Measurements from ENCODE around the gene NACC1.

Gene NACC1

DNA sequence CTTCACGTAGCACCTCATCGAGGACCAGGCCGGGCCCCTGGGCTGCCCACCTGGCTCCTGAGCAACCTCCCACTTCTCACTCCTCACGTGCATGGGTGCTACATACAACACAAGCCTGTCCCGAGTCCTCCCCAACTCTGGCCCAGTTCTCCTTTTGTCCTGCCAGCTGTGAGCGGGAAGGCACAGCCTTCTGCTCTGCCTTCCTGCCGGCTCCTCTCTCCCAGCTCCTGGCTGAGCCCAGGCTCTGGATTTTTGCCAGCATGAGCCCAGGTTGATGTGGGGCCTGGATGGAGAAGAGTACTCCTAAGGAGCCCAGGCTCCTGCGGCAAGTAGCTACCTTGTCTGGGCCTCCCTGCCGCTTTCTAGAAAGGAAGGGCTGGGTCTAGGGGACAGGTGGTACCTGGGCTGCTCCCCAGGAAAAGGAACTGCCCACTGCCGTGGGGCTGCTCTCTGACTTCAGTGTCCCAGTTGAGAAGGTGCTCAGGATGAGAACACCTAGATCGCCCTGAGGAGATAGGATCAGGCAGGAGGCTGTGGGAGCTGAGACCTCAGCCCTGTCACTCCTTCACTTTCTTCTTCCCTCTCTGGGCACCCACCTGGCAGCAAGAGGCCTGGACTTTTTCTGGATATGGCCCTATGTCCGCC is 39.0 kb upstream of the NACC1 start:
- H3K79me2 ChIP-seq (ENCODE audit: control insufficient read depth, insufficient read depth, low read length): no peaks in the 10 kb centered on the region
- no peak overlapping the region for H3K4me3 ChIP-seq (ENCODE audit: low read length)
- peaks cover 5% of the 10 kb centered on the region for H3K4me1 ChIP-seq (ENCODE audit: control insufficient read depth, low read depth, low read length)
- no peak overlapping the region for H2BK120ac ChIP-seq (ENCODE audit: low read depth, low read length)
- no peak overlapping the region for H3K23ac ChIP-seq (ENCODE audit: low read length)
- no peak overlapping the region for H3K56ac ChIP-seq (ENCODE audit: low read length)
- WGBS (ENCODE audit: extremely low coverage, insufficient coverage, low lambda C conversion rate): no CpG with 5 or more reads among the region's 12 CpGs
- no peak overlapping the region for H2BK5ac ChIP-seq (ENCODE audit: low read length)
- H3K36me3 ChIP-seq (ENCODE audit: control insufficient read depth, insufficient read depth, low read length): no peaks in the 10 kb centered on the region
- H4K5ac ChIP-seq (ENCODE audit: low read length): no peak overlapping the region
- no peak overlapping the region for H4K8ac ChIP-seq (ENCODE audit: low read depth, low read length)
- no peak overlapping the region for H3K4ac ChIP-seq (ENCODE audit: low read depth, low read length)
- H2AK5ac ChIP-seq (ENCODE audit: low read length): no peak overlapping the region
- H3K4me2 ChIP-seq (ENCODE audit: low read length): no peak overlapping the region
- no peak overlapping the region for H3K9ac ChIP-seq (ENCODE audit: low read length)
- no peak overlapping the region for H3K18ac ChIP-seq (ENCODE audit: low read length)
- H3K27ac ChIP-seq (ENCODE audit: low read depth, low read length): no peak overlapping the region
- no peak overlapping the region for H2BK15ac ChIP-seq (replicated peaks; ENCODE audit: low read depth)
- DNase-seq: no peak
- no peaks in the 10 kb centered on the region for H3K27me3 ChIP-seq (ENCODE audit: insufficient read depth, low read length, poor library complexity)
- H3K79me1 ChIP-seq (ENCODE audit: low read length): no peaks in the 10 kb centered on the region

DNA sequence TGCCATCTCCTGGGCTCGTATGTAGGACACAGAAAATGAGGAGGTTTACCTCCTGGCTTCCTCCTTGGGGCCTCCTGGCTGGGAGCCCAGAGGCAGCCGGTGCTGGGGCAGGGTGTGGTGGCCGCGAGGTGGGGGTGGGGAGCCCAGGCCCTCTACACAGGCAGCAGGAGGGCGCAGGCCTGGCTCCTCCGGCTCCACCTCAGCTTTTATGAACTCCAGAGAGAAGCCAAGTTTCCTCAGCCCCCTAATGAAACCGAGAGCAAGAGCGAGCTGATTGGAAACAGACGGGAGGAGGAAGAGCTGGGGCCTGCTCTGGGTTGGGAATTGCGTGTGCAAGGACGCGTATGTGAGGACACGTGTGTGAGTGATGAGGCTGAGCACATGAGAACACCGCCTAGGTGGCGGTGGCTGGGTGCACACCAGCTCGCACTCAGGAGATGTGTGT is 38.5 kb upstream of the NACC1 start:
- Histone ChIP-seq H2BK5ac (ENCODE audit: low read length) (no peak overlapping the region), H3K9ac (ENCODE audit: low read length) (no peak overlapping the region), H3K18ac (ENCODE audit: low read length) (no peak overlapping the region), H3K27ac (ENCODE audit: low read depth, low read length) (no peak overlapping the region), H3K56ac (ENCODE audit: low read length) (peak overlapping the region; percentile 31), H2AK5ac (ENCODE audit: low read length) (no peak overlapping the region), H3K36me3 (ENCODE audit: control insufficient read depth, insufficient read depth, low read length) (no peaks in the 10 kb centered on the region), H3K4me3 (ENCODE audit: low read length) (no peak overlapping the region), H2BK15ac (replicated peaks; ENCODE audit: low read depth) (no peak overlapping the region), H3K4me1 (ENCODE audit: control insufficient read depth, low read depth, low read length) (peaks cover 5% of the 10 kb centered on the region), H2BK120ac (ENCODE audit: low read depth, low read length) (no peak overlapping the region), H3K79me1 (ENCODE audit: low read length) (no peaks in the 10 kb centered on the region), H3K23ac (ENCODE audit: low read length) (no peak overlapping the region), H3K79me2 (ENCODE audit: control insufficient read depth, insufficient read depth, low read length) (no peaks in the 10 kb centered on the region), H4K8ac (ENCODE audit: low read depth, low read length) (no peak overlapping the region), H3K4me2 (ENCODE audit: low read length) (no peak overlapping the region), H3K4ac (ENCODE audit: low read depth, low read length) (no peak overlapping the region), H3K27me3 (ENCODE audit: insufficient read depth, low read length, poor library complexity) (no peaks in the 10 kb centered on the region), H4K5ac (ENCODE audit: low read length) (no peak overlapping the region)
- no peak for DNase-seq
- WGBS (ENCODE audit: extremely low coverage, insufficient coverage, low lambda C conversion rate): no CpG with 5 or more reads among the region's 16 CpGs

DNA sequence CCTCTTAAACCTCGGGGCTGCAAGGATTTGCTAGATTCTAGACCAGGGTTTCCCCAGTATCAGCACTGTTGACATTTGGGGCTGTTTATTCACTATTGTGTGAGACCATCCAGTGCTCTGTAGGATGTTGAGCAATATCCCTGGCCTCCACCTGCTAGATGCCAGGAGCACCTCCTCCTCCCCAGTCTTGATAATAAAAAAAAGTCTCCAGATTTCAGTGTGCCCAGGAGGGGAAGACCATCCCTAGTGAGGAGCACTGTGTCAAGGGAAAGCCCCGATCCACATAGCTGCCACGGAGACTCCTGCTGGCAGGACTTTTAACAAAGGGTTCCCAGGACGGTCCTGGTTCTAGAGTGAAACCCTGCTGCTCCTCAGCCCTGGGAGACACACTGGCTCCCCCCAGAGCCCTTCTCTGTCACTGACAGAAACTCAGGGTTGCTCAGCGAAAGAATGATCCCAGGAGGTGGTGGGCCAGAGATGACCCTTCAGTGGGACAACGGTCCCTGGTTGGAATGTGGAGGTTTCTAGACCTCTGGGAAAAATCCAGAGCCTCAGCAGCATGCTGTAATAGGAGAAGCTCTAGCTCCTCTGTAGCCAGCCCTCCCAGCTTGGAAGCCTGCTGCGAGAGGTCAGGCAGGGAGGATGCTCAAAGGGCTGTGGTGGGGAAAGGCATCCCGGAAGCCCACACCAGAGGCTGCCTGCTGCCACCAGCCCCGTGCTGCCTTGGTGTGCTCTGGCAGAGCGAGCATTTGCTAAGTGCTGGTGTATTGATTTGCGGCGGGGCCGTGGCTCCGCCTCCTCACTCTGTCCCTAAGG is 35.7 kb upstream of the NACC1 start:
- H4K8ac ChIP-seq (ENCODE audit: low read depth, low read length): no peak overlapping the region
- no peak overlapping the region for H2BK15ac ChIP-seq (replicated peaks; ENCODE audit: low read depth)
- no peak overlapping the region for H3K9ac ChIP-seq (ENCODE audit: low read length)
- no CpG with 5 or more reads among the region's 14 CpGs for WGBS (ENCODE audit: extremely low coverage, insufficient coverage, low lambda C conversion rate)
- H3K4me2 ChIP-seq (ENCODE audit: low read length): no peak overlapping the region
- no peak overlapping the region for H2AK5ac ChIP-seq (ENCODE audit: low read length)
- no peak overlapping the region for H3K27ac ChIP-seq (ENCODE audit: low read depth, low read length)
- H3K36me3 ChIP-seq (ENCODE audit: control insufficient read depth, insufficient read depth, low read length): no peaks in the 10 kb centered on the region
- no peak overlapping the region for H3K23ac ChIP-seq (ENCODE audit: low read length)
- H3K18ac ChIP-seq (ENCODE audit: low read length): no peak overlapping the region
- no peaks in the 10 kb centered on the region for H3K79me2 ChIP-seq (ENCODE audit: control insufficient read depth, insufficient read depth, low read length)
- no peak overlapping the region for H4K5ac ChIP-seq (ENCODE audit: low read length)
- H3K27me3 ChIP-seq (ENCODE audit: insufficient read depth, low read length, poor library complexity): no peaks in the 10 kb centered on the region
- no peaks in the 10 kb centered on the region for H3K79me1 ChIP-seq (ENCODE audit: low read length)
- peaks cover 5% of the 10 kb centered on the region for H3K4me1 ChIP-seq (ENCODE audit: control insufficient read depth, low read depth, low read length)
- H2BK5ac ChIP-seq (ENCODE audit: low read length): no peak overlapping the region
- no peak overlapping the region for H3K4ac ChIP-seq (ENCODE audit: low read depth, low read length)
- DNase-seq: peak; percentile 89
- H3K56ac ChIP-seq (ENCODE audit: low read length): no peak overlapping the region
- H3K4me3 ChIP-seq (ENCODE audit: low read length): no peak overlapping the region
- H2BK120ac ChIP-seq (ENCODE audit: low read depth, low read length): no peak overlapping the region

DNA sequence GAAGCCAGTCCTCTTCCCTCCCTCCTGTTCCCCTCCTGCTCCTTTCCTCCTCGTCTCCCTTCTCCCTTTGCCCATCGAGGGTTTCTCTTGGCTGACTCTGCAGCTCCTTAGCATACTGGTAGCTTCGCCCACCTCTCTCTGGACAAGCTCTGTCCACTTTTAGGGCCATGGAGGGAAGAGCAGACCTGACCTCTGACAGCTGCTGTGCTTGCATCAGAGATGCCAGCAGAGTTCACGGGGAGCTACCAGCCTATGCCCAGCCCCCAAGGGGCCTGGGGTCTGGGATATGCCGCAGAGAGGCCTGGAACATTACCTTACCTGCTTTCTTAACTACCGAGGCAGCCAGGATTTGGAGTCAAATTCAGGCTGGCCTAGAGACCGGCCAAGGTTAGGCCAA is 35.1 kb upstream of the NACC1 start:
- Histone ChIP-seq H3K27me3 (ENCODE audit: insufficient read depth, low read length, poor library complexity) (no peaks in the 10 kb centered on the region), H4K8ac (ENCODE audit: low read depth, low read length) (no peak overlapping the region), H2BK5ac (ENCODE audit: low read length) (no peak overlapping the region), H3K23ac (ENCODE audit: low read length) (no peak overlapping the region), H3K4me2 (ENCODE audit: low read length) (no peak overlapping the region), H3K79me2 (ENCODE audit: control insufficient read depth, insufficient read depth, low read length) (no peaks in the 10 kb centered on the region), H3K18ac (ENCODE audit: low read length) (no peak overlapping the region), H3K4me1 (ENCODE audit: control insufficient read depth, low read depth, low read length) (no peaks in the 10 kb centered on the region), H3K4ac (ENCODE audit: low read depth, low read length) (no peak overlapping the region), H3K27ac (ENCODE audit: low read depth, low read length) (no peak overlapping the region), H2BK120ac (ENCODE audit: low read depth, low read length) (no peak overlapping the region), H2BK15ac (replicated peaks; ENCODE audit: low read depth) (no peak overlapping the region), H2AK5ac (ENCODE audit: low read length) (no peak overlapping the region), H3K9ac (ENCODE audit: low read length) (no peak overlapping the region), H3K56ac (ENCODE audit: low read length) (no peak overlapping the region), H3K4me3 (ENCODE audit: low read length) (no peak overlapping the region), H3K79me1 (ENCODE audit: low read length) (no peaks in the 10 kb centered on the region), H4K5ac (ENCODE audit: low read length) (no peak overlapping the region), H3K36me3 (ENCODE audit: control insufficient read depth, insufficient read depth, low read length) (no peaks in the 10 kb centered on the region)
- DNase-seq: no peak
- WGBS (ENCODE audit: extremely low coverage, insufficient coverage, low lambda C conversion rate): no CpG with 5 or more reads among the region's 7 CpGs

DNA sequence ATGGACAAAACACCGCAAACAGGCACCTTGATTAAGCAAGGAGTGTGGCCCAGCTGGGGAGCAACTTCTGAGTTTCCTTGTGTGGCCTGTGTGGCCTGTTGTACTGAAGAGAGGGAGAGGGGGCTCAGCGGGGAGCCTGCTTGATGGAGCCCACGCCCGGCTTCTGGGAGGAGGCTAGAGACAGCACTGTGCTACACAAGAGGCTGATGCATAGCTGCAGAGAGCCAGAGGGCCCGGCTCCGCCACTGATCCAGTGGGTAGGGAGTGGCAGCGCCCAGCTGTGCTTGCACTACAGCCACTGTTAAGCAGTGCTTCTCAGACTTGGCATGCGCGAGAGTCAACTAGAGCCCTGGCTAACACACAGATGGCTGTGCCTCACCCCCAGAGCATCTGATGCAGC is 34.4 kb upstream of the NACC1 start:
- Histone ChIP-seq H3K4me1 (ENCODE audit: control insufficient read depth, low read depth, low read length) (no peaks in the 10 kb centered on the region), H2AK5ac (ENCODE audit: low read length) (no peak overlapping the region), H3K27me3 (ENCODE audit: insufficient read depth, low read length, poor library complexity) (no peaks in the 10 kb centered on the region), H2BK15ac (replicated peaks; ENCODE audit: low read depth) (no peak overlapping the region), H3K79me1 (ENCODE audit: low read length) (no peaks in the 10 kb centered on the region), H4K8ac (ENCODE audit: low read depth, low read length) (no peak overlapping the region), H3K27ac (ENCODE audit: low read depth, low read length) (no peak overlapping the region), H3K56ac (ENCODE audit: low read length) (no peak overlapping the region), H3K79me2 (ENCODE audit: control insufficient read depth, insufficient read depth, low read length) (no peaks in the 10 kb centered on the region), H3K4ac (ENCODE audit: low read depth, low read length) (no peak overlapping the region), H4K5ac (ENCODE audit: low read length) (no peak overlapping the region), H2BK120ac (ENCODE audit: low read depth, low read length) (no peak overlapping the region), H2BK5ac (ENCODE audit: low read length) (no peak overlapping the region), H3K9ac (ENCODE audit: low read length) (no peak overlapping the region), H3K18ac (ENCODE audit: low read length) (no peak overlapping the region), H3K23ac (ENCODE audit: low read length) (no peak overlapping the region), H3K4me2 (ENCODE audit: low read length) (no peak overlapping the region), H3K4me3 (ENCODE audit: low read length) (no peak overlapping the region), H3K36me3 (ENCODE audit: control insufficient read depth, insufficient read depth, low read length) (no peaks in the 10 kb centered on the region)
- DNase-seq: no peak
- no CpG with 5 or more reads among the region's 9 CpGs for WGBS (ENCODE audit: extremely low coverage, insufficient coverage, low lambda C conversion rate)

Measured in mesendoderm (in vitro differentiated cells).